ENCODE measurements around the gene CBFA2T2. TPM values are rescaled to one million over a fixed set of nuclear protein-coding genes. Genes with fewer than 3 reads are reported as not detected.
"Not testable (repeated sequence)": the region's sequence is repeated elsewhere in the genome, so short reads cannot be mapped to it uniquely, and the experiment has no call there.

CBFA2T2 gene
- total RNA-seq, 1 donor from 2014 or later, result 84.1 TPM

GRCh38 chr20:33489495-33490022 lies 337 bp upstream of the CBFA2T2 start:
- Mint-ChIP-seq H3K9me3 (ENCODE audit: unreplicated experiment) (peaks cover 3% of the 10 kb centered on the region), H3K27ac (ENCODE audit: unreplicated experiment) (no peak overlapping the region), H3K36me3 (ENCODE audit: unreplicated experiment) (no peaks in the 10 kb centered on the region), H3K4me1 (ENCODE audit: low read depth, unreplicated experiment) (peaks cover 4% of the 10 kb centered on the region), H3K27me3 (ENCODE audit: unreplicated experiment) (no peaks in the 10 kb centered on the region), H3K4me3 (ENCODE audit: unreplicated experiment) (peak overlapping the region; percentile 34)
- DNase-seq, result peak; percentile 98
- TF ChIP-seq, protein P1, sequence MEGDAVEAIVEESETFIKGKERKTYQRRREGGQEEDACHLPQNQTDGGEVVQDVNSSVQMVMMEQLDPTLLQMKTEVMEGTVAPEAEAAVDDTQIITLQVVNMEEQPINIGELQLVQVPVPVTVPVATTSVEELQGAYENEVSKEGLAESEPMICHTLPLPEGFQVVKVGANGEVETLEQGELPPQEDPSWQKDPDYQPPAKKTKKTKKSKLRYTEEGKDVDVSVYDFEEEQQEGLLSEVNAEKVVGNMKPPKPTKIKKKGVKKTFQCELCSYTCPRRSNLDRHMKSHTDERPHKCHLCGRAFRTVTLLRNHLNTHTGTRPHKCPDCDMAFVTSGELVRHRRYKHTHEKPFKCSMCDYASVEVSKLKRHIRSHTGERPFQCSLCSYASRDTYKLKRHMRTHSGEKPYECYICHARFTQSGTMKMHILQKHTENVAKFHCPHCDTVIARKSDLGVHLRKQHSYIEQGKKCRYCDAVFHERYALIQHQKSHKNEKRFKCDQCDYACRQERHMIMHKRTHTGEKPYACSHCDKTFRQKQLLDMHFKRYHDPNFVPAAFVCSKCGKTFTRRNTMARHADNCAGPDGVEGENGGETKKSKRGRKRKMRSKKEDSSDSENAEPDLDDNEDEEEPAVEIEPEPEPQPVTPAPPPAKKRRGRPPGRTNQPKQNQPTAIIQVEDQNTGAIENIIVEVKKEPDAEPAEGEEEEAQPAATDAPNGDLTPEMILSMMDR (IDR thresholded peaks at IDR 0.05; ENCODE audit: partially characterized antibody, unreplicated experiment), result no peak

DNA sequence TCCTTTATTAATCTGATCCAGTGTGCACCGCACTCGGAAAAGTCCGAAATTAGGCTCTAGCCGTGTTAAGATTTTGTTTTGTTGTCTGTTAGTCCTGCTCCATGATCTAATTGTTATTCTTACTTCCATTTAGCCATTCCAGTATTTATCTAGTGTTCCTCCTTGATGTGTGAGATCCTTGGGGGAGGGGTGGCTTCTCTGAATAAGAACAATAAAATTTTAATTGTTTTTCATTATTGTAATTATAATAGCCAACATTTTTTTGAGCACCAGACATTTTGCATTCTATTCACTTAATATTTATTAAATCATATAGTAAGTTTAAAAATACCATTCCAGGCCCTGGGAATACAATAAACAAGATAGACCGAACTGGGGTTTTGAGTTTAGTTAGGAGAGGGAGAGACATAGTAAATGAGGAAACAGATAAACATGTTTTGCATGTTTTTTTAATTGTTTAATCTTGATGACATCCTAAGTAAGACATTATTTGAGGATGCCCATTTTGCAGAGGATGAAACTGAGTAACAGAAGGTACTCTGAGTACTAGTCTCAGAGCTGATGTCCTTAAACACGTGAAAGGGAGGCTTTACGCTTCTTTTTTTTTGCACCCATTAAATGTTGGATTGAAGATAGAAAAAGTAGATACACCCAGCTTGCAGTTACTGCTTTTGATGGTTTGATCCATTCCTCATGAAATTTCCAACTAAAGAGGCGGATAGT lies 1.2 kb downstream of the CBFA2T2 start:
- Mint-ChIP-seq H3K27ac (ENCODE audit: unreplicated experiment) (peak overlapping the region; percentile 46), H3K27me3 (ENCODE audit: unreplicated experiment) (no peaks in the 10 kb centered on the region), H3K36me3 (ENCODE audit: unreplicated experiment) (no peaks in the 10 kb centered on the region), H3K4me3 (ENCODE audit: unreplicated experiment) (peak overlapping the region; percentile 94), H3K4me1 (ENCODE audit: low read depth, unreplicated experiment) (peaks cover 8% of the 10 kb centered on the region), H3K9me3 (ENCODE audit: unreplicated experiment) (peaks cover 3% of the 10 kb centered on the region)
- TF ChIP-seq, protein P1 (IDR thresholded peaks at IDR 0.05; ENCODE audit: partially characterized antibody, unreplicated experiment), result no peak
- no peak for DNase-seq

- peaks cover 3% of the 10 kb centered on the region for H3K9me3 Mint-ChIP-seq (ENCODE audit: unreplicated experiment)
- H3K4me3 Mint-ChIP-seq (ENCODE audit: unreplicated experiment), result no peak overlapping the region
- H3K36me3 Mint-ChIP-seq (ENCODE audit: unreplicated experiment), result no peaks in the 10 kb centered on the region
- no peaks in the 10 kb centered on the region for H3K27me3 Mint-ChIP-seq (ENCODE audit: unreplicated experiment)
- H3K27ac Mint-ChIP-seq (ENCODE audit: unreplicated experiment), result no peak overlapping the region
- TF ChIP-seq, protein P1 (IDR thresholded peaks at IDR 0.05; ENCODE audit: partially characterized antibody, unreplicated experiment), result no peak
- no peak for DNase-seq
- peaks cover 11% of the 10 kb centered on the region for H3K4me1 Mint-ChIP-seq (ENCODE audit: low read depth, unreplicated experiment)
These were observed 3.3 kb downstream of the CBFA2T2 start for GRCh38 chr20:33493076-33493766.

DNA sequence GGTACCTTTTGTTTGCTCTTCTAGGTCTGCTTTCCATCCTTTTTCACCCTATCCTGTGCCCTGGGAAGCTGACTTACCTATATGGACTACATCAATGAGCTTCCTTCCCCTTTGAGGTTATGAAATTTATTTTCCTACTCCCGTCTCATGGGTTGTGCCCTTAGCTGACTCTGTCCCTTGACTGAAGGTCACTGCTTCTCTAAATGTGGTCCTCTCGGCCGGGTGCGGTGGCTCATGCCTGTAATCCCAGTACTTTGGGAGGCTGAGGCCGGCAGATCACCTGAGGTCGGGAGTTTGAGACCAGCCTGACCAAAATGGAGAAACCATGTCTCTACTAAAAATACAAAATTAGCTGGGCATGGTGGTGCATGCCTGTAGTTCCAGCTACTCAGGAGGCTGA lies 6.9 kb downstream of the CBFA2T2 start:
- peaks cover 19% of the 10 kb centered on the region for H3K4me1 Mint-ChIP-seq (ENCODE audit: low read depth, unreplicated experiment)
- H3K4me3 Mint-ChIP-seq (ENCODE audit: unreplicated experiment); H3K9me3 Mint-ChIP-seq (ENCODE audit: unreplicated experiment); H3K36me3 Mint-ChIP-seq (ENCODE audit: unreplicated experiment); H3K27ac Mint-ChIP-seq (ENCODE audit: unreplicated experiment); DNase-seq; H3K27me3 Mint-ChIP-seq (ENCODE audit: unreplicated experiment): not testable (repeated sequence)

DNA sequence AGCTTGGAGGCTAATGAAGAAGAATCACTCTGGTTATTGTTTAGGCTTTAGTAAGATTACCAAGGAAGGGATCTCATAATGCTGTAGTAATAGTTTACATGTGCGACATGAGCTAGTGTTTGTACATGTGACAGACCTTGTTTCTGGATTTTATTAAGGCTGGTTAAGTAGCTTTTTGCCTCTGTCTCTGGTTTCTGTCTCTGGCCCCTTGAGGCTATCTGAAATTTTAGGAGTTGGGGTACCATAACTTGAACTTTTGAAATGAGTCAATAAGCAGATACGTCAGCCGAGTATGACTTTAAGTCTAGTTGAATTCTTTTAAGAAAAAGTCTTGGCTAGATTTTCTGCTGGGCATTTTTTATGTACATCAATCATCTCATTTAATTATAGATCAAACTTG lies 9.5 kb downstream of the CBFA2T2 start:
- Mint-ChIP-seq H3K27ac (ENCODE audit: unreplicated experiment) (no peak overlapping the region), H3K4me3 (ENCODE audit: unreplicated experiment) (no peak overlapping the region), H3K9me3 (ENCODE audit: unreplicated experiment) (no peaks in the 10 kb centered on the region), H3K36me3 (ENCODE audit: unreplicated experiment) (no peaks in the 10 kb centered on the region), H3K27me3 (ENCODE audit: unreplicated experiment) (peaks cover 2% of the 10 kb centered on the region), H3K4me1 (ENCODE audit: low read depth, unreplicated experiment) (peaks cover 22% of the 10 kb centered on the region)
- TF ChIP-seq, protein P1 (IDR thresholded peaks at IDR 0.05; ENCODE audit: partially characterized antibody, unreplicated experiment), result no peak
- no peak for DNase-seq
